HepG2 (cell line): ENCODE results near the gene TNNT1. TPM values are rescaled to one million over a fixed set of nuclear protein-coding genes. Genes with fewer than 3 reads are reported as not detected.

Experiments used
- ADNP ChIP-seq: sonication (generic); formaldehyde crosslinking; IDR thresholded peaks from 2 replicates; pipeline ENCODE4 v1.4.0; 2020; ENCODE audit warnings: missing genetic modification reagents
- CBX5 ChIP-seq: sonication (generic); formaldehyde crosslinking; IDR thresholded peaks from 2 replicates; pipeline ENCODE4 v1.4.0; 2020; ENCODE audit warnings: missing genetic modification reagents, borderline replicate concordance
- ELF3 ChIP-seq: IDR thresholded peaks from 2 replicates; pipeline ENCODE4 v1.6.1; 2016; ENCODE audit warnings: missing genetic modification reagents, missing compliant biosample characterization
- FOSL1 ChIP-seq: sonication (generic); formaldehyde crosslinking; IDR thresholded peaks from 2 replicates; pipeline ENCODE4 v1.9.0; 2021; ENCODE audit warnings: missing genetic modification reagents, borderline replicate concordance
- GLI4 ChIP-seq: sonication (generic); formaldehyde crosslinking; IDR thresholded peaks from 2 replicates; pipeline ENCODE4 v1.5.1; 2020; ENCODE audit warnings: missing genetic modification reagents, mild to moderate bottlenecking, moderate library complexity, borderline replicate concordance
- HOXA3 ChIP-seq: sonication (generic); formaldehyde crosslinking; IDR thresholded peaks from 2 replicates; pipeline ENCODE4 v1.5.0; 2020; ENCODE audit warnings: missing genetic modification reagents
- HOXA5 ChIP-seq: sonication (generic); formaldehyde crosslinking; IDR thresholded peaks from 2 replicates; pipeline ENCODE4 v1.4.0; 2020; ENCODE audit warnings: missing genetic modification reagents
- KLF16 ChIP-seq, 2 experiments: sonication (generic) in 1 of 2; formaldehyde crosslinking in 1 of 2; IDR thresholded peaks; 2 replicates each; pipeline versions ENCODE4 v1.6.1 to v1.8.0; 2016 to 2023; ENCODE audit warnings: missing genetic modification reagents in 2 of 2, missing compliant biosample characterization in 1 of 2
- MYPOP ChIP-seq: sonication (generic); formaldehyde crosslinking; IDR thresholded peaks from 2 replicates; pipeline ENCODE4 v1.8.1; 2023; ENCODE audit warnings: mild to moderate bottlenecking, moderate library complexity, missing genetic modification reagents
- NR2F6 ChIP-seq, 2 experiments: IDR thresholded peaks; 2 replicates each; pipeline ENCODE4 v1.6.1; 2016; ENCODE audit warnings: antibody characterized with exemption in 1 of 2, mild to moderate bottlenecking in 1 of 2
- PRPF4 ChIP-seq: fragments of 200-400 bp; formaldehyde crosslinking; IDR thresholded peaks from 2 replicates; pipeline ENCODE4 v1.6.1; 2016; ENCODE audit warnings: low read length, low read depth; ENCODE audit not compliant: poor library complexity, severe bottlenecking
- RARA ChIP-seq: IDR thresholded peaks from 2 replicates; pipeline ENCODE4 v1.6.1; 2016; ENCODE audit warnings: missing genetic modification reagents, missing compliant biosample characterization
- RELA ChIP-seq: sonication (generic); formaldehyde crosslinking; IDR thresholded peaks from 2 replicates; pipeline ENCODE4 v1.4.0; 2020; ENCODE audit warnings: missing genetic modification reagents
- RFX1 ChIP-seq: fragments of 450-650 bp; IDR thresholded peaks from 2 replicates; pipeline ENCODE4 v1.6.1; 2017
- SNAI1 ChIP-seq: sonication (generic); formaldehyde crosslinking; IDR thresholded peaks from 2 replicates; pipeline ENCODE4 v1.5.0; 2020; ENCODE audit warnings: mild to moderate bottlenecking, missing genetic modification reagents, borderline replicate concordance
- THAP11 ChIP-seq: IDR thresholded peaks from 2 replicates; pipeline ENCODE4 v1.6.1; 2016; ENCODE audit warnings: missing biosample characterization, missing genetic modification reagents
- YY1 ChIP-seq: IDR thresholded peaks from 2 replicates; pipeline ENCODE4 v1.6.1; 2011; ENCODE audit warnings: low read length, low read depth, moderate library complexity, mild to moderate bottlenecking; ENCODE audit not compliant: insufficient read depth, insufficient replicate concordance
- ZNF280B ChIP-seq: sonication (generic); formaldehyde crosslinking; IDR thresholded peaks from 2 replicates; pipeline ENCODE4 v1.5.0; 2020; ENCODE audit warnings: missing genetic modification reagents, mild to moderate bottlenecking, borderline replicate concordance
- ZNF326 ChIP-seq: sonication (generic); formaldehyde crosslinking; IDR thresholded peaks from 2 replicates; pipeline ENCODE4 v1.4.0; 2020; ENCODE audit warnings: missing genetic modification reagents, borderline replicate concordance
- ZNF33B ChIP-seq: sonication (generic); formaldehyde crosslinking; IDR thresholded peaks from 2 replicates; pipeline ENCODE4 v1.5.1; 2020; ENCODE audit warnings: mild to moderate bottlenecking, missing genetic modification reagents
- ZNF441 ChIP-seq: sonication (generic); formaldehyde crosslinking; IDR thresholded peaks from 2 replicates; pipeline ENCODE4 v1.7.0; 2021; ENCODE audit warnings: missing genetic modification reagents, borderline replicate concordance
- ZNF563 ChIP-seq: sonication (generic); formaldehyde crosslinking; IDR thresholded peaks from 2 replicates; pipeline ENCODE4 v1.8.0; 2022; ENCODE audit warnings: mild to moderate bottlenecking, moderate library complexity, missing genetic modification reagents
- ZNF605 ChIP-seq: sonication (generic); formaldehyde crosslinking; IDR thresholded peaks from 2 replicates; pipeline ENCODE4 v1.8.0; 2022; ENCODE audit warnings: mild to moderate bottlenecking, missing genetic modification reagents
- ZNF788 ChIP-seq: sonication (generic); formaldehyde crosslinking; IDR thresholded peaks from 2 replicates; pipeline ENCODE4 v1.5.0; 2020; ENCODE audit warnings: mild to moderate bottlenecking, missing genetic modification reagents, borderline replicate concordance
- ZSCAN20 ChIP-seq: sonication (generic); formaldehyde crosslinking; IDR thresholded peaks from 2 replicates; pipeline ENCODE4 v1.4.0; 2020; ENCODE audit warnings: missing genetic modification reagents, mild to moderate bottlenecking, borderline replicate concordance
- polyA plus RNA-seq, 8 experiments: library from polyadenylated mRNA; depleted of rRNA in 3 of 8; stranded (reverse) in 7 of 8; unstranded in 1 of 8; fragments of >200 nt; fragmentation: Illumina TruSeq in 4 of 8; extraction: Trizol in 4 of 8; gene quantifications; 2 replicates each; pipeline versions ENCODE4 v1.2.1 to v1.2.3, GENCODE V29; 2011 to 2016; ENCODE audit warnings: low read depth in 4 of 8, missing spikeins in 1 of 8, mixed read lengths in 1 of 8; ENCODE audit not compliant: insufficient read depth in 1 of 8
- total RNA-seq, 5 experiments: library from RNA; depleted of rRNA; stranded (reverse); fragments of >200 nt; fragmentation: Illumina TruSeq; extraction: Trizol; gene quantifications; 2 replicates each; pipeline ENCODE4 v1.2.3, GENCODE V29; 2016; ENCODE audit warnings: low read depth in 1 of 5

TNNT1 gene
- total and polyA plus RNA-seq, 2 of the 13 experiments (the other 11 are each of a cell fraction or from before 2014, with no cell fraction given), result 1.3 to 2.4 TPM

GRCh38 chr19:55160128-55160985 is 11.4 kb upstream of the TNNT1 start (continued):
- TF ChIP-seq MYPOP (CRISPR knock-in tag), result no peak
- TF ChIP-seq THAP11, result peak; percentile 59; the same call in 1 of the 2 replicates
- TF ChIP-seq ZNF326 (CRISPR knock-in tag), result no peak
- 0 out of 2 replicates have a peak, but pooled peaks have one; percentile 30 for TF ChIP-seq CBX5
- TF ChIP-seq RFX1, result no peak
- TF ChIP-seq HOXA3, result peak; percentile 47; the same call in 1 of the 2 replicates
- TF ChIP-seq ZNF33B (CRISPR knock-in tag), result no peak
- no peak for TF ChIP-seq PRPF4
- no peak for TF ChIP-seq ZNF563 (CRISPR knock-in tag)
- no peak for TF ChIP-seq GLI4 (CRISPR knock-in tag)
- no peak for TF ChIP-seq ZNF605
- no peak for TF ChIP-seq ADNP (CRISPR knock-in tag)
- no peak for TF ChIP-seq ZNF441 (CRISPR knock-in tag)
- TF ChIP-seq ELF3 (CRISPR knock-in tag), result peak; percentile 32; the same call in 1 of the 2 replicates
- no peak for TF ChIP-seq SNAI1 (CRISPR knock-in tag)
- TF ChIP-seq FOSL1, result no peak
- TF ChIP-seq ZNF788, result peak; percentile 49; the same call in 1 of the 2 replicates
- 0 out of 4 replicates have a peak, but pooled peaks of 1 of the 2 experiments have one; percentile 29 for TF ChIP-seq KLF16 (CRISPR knock-in tag; IDR thresholded peaks at IDR 0.05)
- TF ChIP-seq ZNF280B (CRISPR knock-in tag), result 0 out of 2 replicates have a peak, but pooled peaks have one; percentile 25
- no peak for TF ChIP-seq RELA (CRISPR knock-in tag)
- no peak for TF ChIP-seq NR2F6 (IDR thresholded peaks at IDR 0.05)
- TF ChIP-seq NR2F6 (CRISPR knock-in tag; IDR thresholded peaks at IDR 0.05), result no peak
- no peak for TF ChIP-seq ZSCAN20
- TF ChIP-seq RARA (CRISPR knock-in tag), result no peak
- TF ChIP-seq YY1, result peak; percentile 54
- TF ChIP-seq HOXA5, result no peak
